B cell (primary cell): ENCODE results near the gene NAA10.

Source experiments
- CTCF ChIP-seq: fragments of 200-600 bp; IDR thresholded peaks from one replicate; pipeline ENCODE4 v1.8.0; 2022; ENCODE audit warnings: antibody characterized with exemption, mild to moderate bottlenecking
- EZH2 ChIP-seq: IDR thresholded peaks from 2 replicates; pipeline ENCODE4 v1.6.1; 2012; ENCODE audit warnings: borderline replicate concordance, low read depth, mild to moderate bottlenecking, moderate library complexity, low read length; ENCODE audit not compliant: insufficient read depth, poor library complexity, severe bottlenecking

GRCh38 chrX:153970357-153971123 is 35.7 kb upstream of the NAA10 start:
- no peak for TF ChIP-seq CTCF
- TF ChIP-seq EZH2 = no peak
